IPS-15b (cell line): Measurements from ENCODE around the gene KRT84.

Experiments used
- H3K27me3 ChIP-seq: one replicate; pipeline ENCODE4 v1.6.1; 2013; ENCODE audit warnings: low read length; ENCODE audit not compliant: control insufficient read depth, insufficient read depth
- H3K36me3 ChIP-seq: one replicate; pipeline ENCODE4 v1.6.1; 2013; ENCODE audit warnings: low read length; ENCODE audit not compliant: control insufficient read depth, insufficient read depth
- H3K4me1 ChIP-seq: one replicate; pipeline ENCODE4 v1.6.1; 2013; ENCODE audit warnings: mild to moderate bottlenecking, low read length; ENCODE audit not compliant: control insufficient read depth, insufficient read depth
- H3K4me3 ChIP-seq: one replicate; pipeline ENCODE4 v1.5.1; 2013; ENCODE audit warnings: low read depth, low read length
- H3K9ac ChIP-seq: one replicate; pipeline ENCODE4 v1.6.1; 2013; ENCODE audit warnings: low read depth, mild to moderate bottlenecking, low read length
- H3K9me3 ChIP-seq: one replicate; pipeline ENCODE4 v1.6.1; 2013; ENCODE audit warnings: mild to moderate bottlenecking, low read length; ENCODE audit not compliant: control insufficient read depth, insufficient read depth

Gene KRT84

DNA sequence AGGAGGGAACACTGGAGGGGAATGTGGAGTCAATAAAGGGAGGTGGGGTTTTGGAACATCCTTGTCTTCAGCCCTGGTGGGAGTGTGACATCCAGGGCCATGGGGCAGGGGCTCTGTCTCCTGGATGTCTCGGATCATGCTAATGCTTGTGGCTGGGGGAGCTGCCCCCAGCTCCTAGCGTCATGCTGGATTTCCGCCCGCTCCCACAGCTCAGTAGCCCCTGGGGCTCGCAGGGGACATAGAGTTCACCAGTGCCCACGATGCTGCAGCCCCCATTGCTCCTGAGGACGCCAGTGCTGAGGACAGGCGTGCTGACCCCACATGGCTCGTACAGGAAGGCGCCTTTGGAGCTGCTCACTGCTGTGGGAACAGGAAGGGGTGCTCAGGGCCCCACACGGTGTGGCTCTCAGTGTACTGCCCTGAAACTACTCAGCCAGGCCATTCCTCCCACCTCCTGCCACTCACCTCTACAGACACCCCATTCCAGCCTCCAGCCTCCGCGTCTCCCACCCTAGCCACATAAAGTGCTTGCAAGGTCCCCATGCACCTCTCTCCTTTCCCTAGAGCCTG lies 9.5 kb upstream of the KRT84 start:
- no peaks in the 10 kb centered on the region for H3K4me1 ChIP-seq
- no peak overlapping the region for H3K9ac ChIP-seq
- no peak overlapping the region for H3K4me3 ChIP-seq
- peaks cover 4% of the 10 kb centered on the region for H3K27me3 ChIP-seq
- H3K36me3 ChIP-seq = no peaks in the 10 kb centered on the region
- H3K9me3 ChIP-seq = no peaks in the 10 kb centered on the region

DNA sequence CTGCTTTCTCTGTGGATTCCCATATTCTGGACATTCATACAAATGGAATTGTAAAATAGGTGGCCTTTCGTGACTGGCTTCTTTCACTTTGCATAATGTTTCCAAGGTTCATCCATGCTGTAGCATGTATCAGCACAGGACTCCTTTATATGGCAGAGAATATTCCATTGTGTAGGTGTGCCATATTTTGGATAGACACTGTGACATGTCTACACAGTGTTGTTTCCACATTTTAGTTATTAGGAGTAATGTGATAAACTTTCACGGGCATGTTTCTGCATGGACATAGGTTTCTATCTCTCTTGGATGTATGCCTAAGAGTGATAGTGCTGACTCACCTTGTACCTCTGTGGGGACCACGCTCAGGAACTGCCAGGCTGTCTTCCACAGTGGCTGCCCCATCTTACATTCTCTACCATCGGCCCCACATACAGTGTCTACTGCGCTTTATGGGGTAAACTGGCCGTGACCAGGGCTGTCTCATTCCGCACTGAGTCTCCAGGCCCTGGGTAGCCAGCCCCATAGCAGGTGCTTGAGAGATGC lies 7.1 kb upstream of the KRT84 start:
- H3K9ac ChIP-seq = no peak overlapping the region
- H3K27me3 ChIP-seq = peaks cover 4% of the 10 kb centered on the region
- H3K9me3 ChIP-seq = no peaks in the 10 kb centered on the region
- no peak overlapping the region for H3K4me3 ChIP-seq
- H3K4me1 ChIP-seq = no peaks in the 10 kb centered on the region
- H3K36me3 ChIP-seq = no peaks in the 10 kb centered on the region

DNA sequence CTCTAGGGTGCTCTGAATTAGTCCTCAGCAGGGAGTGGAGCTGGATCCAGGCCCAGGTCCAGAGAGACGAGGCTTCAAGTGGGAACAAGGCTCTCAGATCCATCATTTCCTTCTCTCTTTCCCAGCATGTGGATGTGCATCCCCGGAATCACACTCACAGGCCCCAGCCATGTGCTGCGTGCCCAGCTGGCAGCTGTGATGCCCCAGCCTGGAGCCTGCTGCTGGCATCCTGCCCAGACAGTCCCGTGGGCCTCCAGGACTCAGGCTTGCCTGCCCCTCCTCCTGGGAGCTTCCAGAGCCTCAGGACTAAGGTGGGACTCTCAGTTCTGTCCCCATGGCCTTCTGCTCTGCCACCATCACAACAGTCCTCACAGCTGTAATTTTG lies 6.2 kb upstream of the KRT84 start:
- H3K9ac ChIP-seq = no peak overlapping the region
- H3K4me3 ChIP-seq = no peak overlapping the region
- H3K27me3 ChIP-seq = peaks cover 4% of the 10 kb centered on the region
- no peaks in the 10 kb centered on the region for H3K36me3 ChIP-seq
- no peaks in the 10 kb centered on the region for H3K4me1 ChIP-seq
- no peaks in the 10 kb centered on the region for H3K9me3 ChIP-seq

DNA sequence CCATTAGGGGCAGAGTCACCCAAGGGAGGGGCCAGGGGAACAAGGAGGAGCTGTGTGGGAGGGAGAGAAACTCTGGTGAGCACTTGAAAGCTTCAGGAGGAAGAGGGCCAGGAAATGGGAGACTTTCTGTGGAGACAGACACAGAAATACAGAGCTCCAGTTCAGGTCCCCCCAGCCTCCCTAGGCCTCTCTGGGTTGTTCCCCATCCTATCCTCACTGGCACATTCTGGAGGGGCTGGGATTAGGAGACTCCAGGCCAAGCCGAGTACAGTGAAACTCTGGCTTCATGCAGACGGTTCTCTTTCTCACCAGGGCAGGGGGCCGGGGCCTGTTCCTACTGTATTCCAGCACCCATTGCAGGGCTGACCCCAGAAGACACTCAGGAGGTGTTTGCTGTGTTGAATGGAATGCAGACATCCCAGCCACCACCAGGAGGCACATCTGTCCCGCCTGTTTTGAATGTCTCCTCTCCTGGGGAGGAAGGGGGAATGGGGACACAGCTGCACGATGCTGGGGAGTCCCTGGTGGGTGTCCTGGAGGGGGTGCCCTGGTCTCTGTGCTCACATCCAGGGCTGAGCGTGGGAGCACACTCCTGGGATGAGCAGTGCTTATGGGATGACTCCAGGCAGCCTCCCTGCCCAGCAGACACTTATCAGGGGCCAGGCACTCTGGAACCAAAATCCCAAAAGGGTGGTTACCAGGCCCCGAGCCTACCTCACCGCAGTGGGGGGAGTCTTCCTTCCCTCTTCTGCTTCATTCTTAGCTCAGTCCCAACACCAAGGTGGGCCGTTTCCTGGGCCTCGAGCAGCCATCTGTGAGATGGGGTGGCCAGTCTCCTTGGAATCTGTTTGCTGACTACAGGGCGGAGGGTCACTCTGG lies 5.5 kb upstream of the KRT84 start:
- Histone ChIP-seq H3K9ac (no peak overlapping the region), H3K9me3 (no peaks in the 10 kb centered on the region), H3K27me3 (peaks cover 4% of the 10 kb centered on the region), H3K4me3 (no peak overlapping the region), H3K4me1 (no peaks in the 10 kb centered on the region), H3K36me3 (no peaks in the 10 kb centered on the region)

DNA sequence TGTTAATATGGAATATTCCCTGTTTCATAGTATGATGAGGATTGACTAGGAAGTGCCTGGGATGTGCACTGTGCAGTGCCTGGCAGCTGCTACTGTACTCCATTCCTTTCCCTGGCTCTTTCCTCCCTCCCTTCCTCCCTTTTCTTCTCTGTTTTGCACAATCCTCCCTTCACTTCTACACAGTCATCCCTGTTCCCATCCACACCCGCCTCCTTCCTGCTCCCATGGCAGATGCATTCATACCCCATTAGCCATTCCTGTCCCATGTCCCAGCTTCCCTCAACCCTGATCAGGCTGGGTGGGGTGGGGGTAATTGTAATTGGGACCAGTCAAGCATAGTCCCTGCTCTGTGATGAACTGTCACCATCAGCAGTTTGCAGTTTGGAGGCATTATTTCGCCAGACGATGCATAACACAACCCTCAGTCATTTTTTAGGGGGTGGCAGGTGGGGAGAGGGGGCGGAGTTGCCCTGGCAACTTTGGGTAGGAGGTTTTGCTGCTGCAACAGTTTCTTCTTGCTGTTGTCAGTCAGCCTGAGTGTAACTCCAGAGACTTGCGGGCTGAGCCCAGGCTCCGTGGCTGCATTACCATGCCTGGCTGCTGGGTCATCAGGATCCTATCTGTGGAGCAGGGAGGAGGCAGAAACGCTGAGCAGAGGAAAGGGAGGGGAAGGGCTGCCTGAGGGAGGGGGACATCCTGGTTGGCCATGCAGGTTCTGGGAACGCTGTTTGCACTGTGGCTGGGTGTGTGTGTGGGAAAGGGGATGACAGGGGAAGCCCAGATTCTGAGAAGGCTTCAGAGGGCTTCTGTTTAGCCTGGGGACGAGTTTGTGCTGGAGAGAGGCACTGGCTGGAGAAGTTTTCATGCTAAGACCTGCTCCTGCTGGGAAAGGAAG lies 4.1 kb upstream of the KRT84 start:
- no peaks in the 10 kb centered on the region for H3K9me3 ChIP-seq
- no peaks in the 10 kb centered on the region for H3K4me1 ChIP-seq
- no peak overlapping the region for H3K4me3 ChIP-seq
- no peaks in the 10 kb centered on the region for H3K36me3 ChIP-seq
- no peaks in the 10 kb centered on the region for H3K27me3 ChIP-seq
- no peak overlapping the region for H3K9ac ChIP-seq

DNA sequence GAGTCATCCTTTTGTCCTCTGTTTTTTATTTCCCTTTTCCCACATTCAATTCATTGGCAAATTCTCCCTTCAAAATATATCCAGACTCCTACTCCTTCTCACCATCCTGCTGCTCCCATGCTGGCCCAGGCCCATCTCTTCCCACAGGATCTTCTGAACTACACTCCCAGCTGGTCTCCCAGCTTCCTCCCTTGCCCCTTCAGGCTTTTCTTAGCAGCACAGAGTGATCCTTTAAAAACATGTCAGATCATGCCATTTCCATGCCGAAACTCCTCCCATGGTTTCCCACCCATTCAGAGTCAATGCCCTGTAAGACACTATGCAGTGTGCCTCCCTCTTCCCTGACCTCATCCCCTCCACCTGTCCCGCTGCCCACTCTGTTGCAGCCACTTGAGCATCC lies 2.4 kb upstream of the KRT84 start:
- H3K36me3 ChIP-seq = no peaks in the 10 kb centered on the region
- no peak overlapping the region for H3K4me3 ChIP-seq
- no peaks in the 10 kb centered on the region for H3K4me1 ChIP-seq
- no peaks in the 10 kb centered on the region for H3K9me3 ChIP-seq
- H3K9ac ChIP-seq = no peak overlapping the region
- H3K27me3 ChIP-seq = no peaks in the 10 kb centered on the region

DNA sequence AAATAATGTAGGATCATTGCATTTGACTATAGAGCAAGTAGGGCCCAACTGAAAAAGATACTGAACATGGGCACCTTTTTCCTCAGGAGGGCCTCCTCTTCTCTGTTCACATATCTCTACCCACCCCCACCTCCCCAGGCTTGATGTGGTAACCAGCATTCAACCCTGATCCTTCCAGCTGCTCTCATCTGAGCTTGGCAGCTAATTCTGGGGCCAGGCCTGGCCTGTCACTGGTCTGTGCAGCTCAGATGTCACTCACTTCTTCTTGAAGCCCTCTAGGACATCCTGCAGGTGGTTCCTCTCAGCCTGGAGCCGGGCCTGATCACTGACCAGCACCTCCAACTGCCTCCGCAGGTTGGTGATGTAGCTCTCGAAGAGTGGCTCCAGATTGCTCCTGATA lies 2.1 kb downstream of the KRT84 start:
- no peak overlapping the region for H3K9ac ChIP-seq
- H3K36me3 ChIP-seq = no peaks in the 10 kb centered on the region
- H3K27me3 ChIP-seq = no peaks in the 10 kb centered on the region
- no peaks in the 10 kb centered on the region for H3K9me3 ChIP-seq
- no peak overlapping the region for H3K4me3 ChIP-seq
- H3K4me1 ChIP-seq = no peaks in the 10 kb centered on the region

DNA sequence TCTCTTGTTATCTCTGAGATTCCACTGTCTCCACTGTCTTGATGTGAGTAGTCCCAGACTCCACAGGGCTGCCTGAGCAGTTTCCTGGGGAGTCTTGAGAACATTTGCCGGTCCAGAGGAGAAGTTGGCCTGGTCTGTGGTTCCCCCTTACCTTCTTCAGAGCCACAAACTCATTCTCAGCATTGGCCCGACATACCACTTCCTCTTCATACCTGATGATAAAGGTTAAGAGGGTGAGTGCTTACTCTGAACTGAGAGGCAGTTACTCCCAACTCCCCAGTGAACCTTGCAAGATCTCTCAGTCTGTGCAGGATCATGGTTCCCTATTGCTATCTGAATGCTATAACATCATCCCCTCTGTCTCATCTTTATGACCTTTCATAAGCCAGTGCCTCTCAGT lies 2.6 kb downstream of the KRT84 start:
- H3K4me3 ChIP-seq = no peak overlapping the region
- no peak overlapping the region for H3K9ac ChIP-seq
- H3K27me3 ChIP-seq = no peaks in the 10 kb centered on the region
- H3K36me3 ChIP-seq = no peaks in the 10 kb centered on the region
- H3K4me1 ChIP-seq = no peaks in the 10 kb centered on the region
- no peaks in the 10 kb centered on the region for H3K9me3 ChIP-seq

DNA sequence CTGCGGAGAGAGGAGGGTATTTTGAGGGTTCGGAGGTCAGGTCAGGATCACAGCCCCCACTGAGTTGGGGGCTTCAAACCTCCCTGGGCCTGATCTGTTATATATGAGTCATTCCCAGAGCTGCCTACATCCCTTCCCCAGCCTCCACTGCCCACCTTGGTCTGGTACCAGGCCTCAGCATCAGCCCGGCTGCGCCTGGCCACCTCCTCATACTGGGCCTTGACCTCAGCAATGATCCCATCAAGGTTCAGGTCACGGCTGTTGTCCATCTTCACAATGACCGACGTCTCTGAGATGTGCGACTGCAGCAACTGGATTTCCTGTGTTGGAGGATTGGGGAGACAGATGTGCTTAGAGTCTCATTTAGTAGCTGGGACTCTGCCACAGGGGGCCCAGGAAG lies 4.2 kb downstream of the KRT84 start:
- Histone ChIP-seq H3K36me3 (no peaks in the 10 kb centered on the region), H3K9me3 (no peaks in the 10 kb centered on the region), H3K27me3 (no peaks in the 10 kb centered on the region), H3K4me1 (no peaks in the 10 kb centered on the region), H3K4me3 (no peak overlapping the region), H3K9ac (no peak overlapping the region)

DNA sequence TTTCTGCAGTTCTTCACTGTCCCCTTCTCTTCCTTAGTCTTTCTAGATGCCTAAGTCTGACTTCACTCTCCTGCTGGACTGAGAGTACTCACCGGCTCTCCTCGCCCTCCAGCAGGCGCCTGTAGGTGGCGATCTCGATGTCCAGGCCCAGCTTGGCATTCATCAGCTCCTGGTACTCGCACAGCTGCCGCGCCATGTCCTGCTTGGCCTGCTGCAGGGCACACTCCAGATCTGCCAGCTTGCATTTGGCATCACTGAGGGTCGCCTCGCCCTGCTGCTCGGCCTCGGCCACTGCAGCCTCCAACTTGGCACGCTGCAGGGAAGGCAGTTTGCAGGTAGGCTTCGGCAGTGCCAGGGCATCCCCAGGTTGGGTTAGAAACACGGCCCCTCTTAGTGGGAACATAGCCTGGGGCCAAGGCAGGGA lies 5.2 kb downstream of the KRT84 start:
- Histone ChIP-seq H3K4me3 (no peak overlapping the region), H3K4me1 (no peaks in the 10 kb centered on the region), H3K9ac (no peak overlapping the region), H3K27me3 (no peaks in the 10 kb centered on the region), H3K9me3 (no peaks in the 10 kb centered on the region), H3K36me3 (no peaks in the 10 kb centered on the region)

DNA sequence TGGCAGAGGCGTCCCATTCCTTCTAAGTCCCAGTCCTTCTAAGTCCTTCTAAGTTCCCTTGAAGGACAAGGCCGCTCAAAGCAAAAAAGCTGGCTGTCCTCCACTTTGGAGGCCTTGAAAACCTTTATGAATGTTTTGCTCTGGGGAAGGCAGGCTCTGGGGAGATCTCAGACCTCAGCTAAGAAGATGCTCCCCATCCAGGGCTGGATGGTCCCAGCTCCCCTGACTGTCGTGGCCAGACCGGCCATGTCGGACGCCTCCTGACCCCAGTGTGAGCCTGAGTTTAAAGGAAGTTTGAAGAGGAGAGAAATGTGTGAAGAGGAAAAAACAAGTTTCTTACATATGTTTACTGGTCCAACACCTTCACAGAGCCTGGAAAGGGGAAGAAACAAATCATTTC lies 5.9 kb downstream of the KRT84 start:
- Histone ChIP-seq H3K4me3 (no peak overlapping the region), H3K36me3 (no peaks in the 10 kb centered on the region), H3K9me3 (no peaks in the 10 kb centered on the region), H3K4me1 (no peaks in the 10 kb centered on the region), H3K9ac (no peak overlapping the region), H3K27me3 (no peaks in the 10 kb centered on the region)
